A549 (cell line): Measurements from ENCODE around the gene EFCAB11. TPM values are rescaled to one million over a fixed set of nuclear protein-coding genes. Genes with fewer than 3 reads are reported as not detected.

Source experiments
- ATAC-seq, 2 experiments: fragments of 200-7000 bp in 1 of 2; fragments of >200 bp in 1 of 2; cut with Nextera tagmentation in 1 of 2; cut with Tn5 transposase in 1 of 2; 3 replicates each; pipeline versions ENCODE4 v1.8.0 to v1.9.1; 2018 to 2020; ENCODE audit warnings: mild to moderate bottlenecking in 1 of 2, moderate library complexity in 1 of 2
- CTCF ChIA-PET: fragments of 300-600 bp; sonication (Branson Sonifier 250); formaldehyde crosslinking; extraction: SDS; loops from one replicate; lab custom pipeline; 2021; ENCODE audit warnings: antibody characterized with exemption, inconsistent platforms; lab: Yijun Ruan, JAX
- POLR2A ChIA-PET: fragments of 350-600 bp; formaldehyde crosslinking; extraction: SDS; loops from one replicate; lab custom pipeline; 2021; ENCODE audit warnings: antibody characterized with exemption, inconsistent platforms; lab: Yijun Ruan, JAX
- DNase-seq, 2 experiments: peaks; one replicate each; pipeline versions ENCODE4 v3.0.0 to v3.0.0-alpha.2; 2011 to 2016; ENCODE audit warnings: low read depth in 1 of 2, low spot score in 1 of 2
- FAIRE-seq: peaks from 2 replicates; lab custom pipeline; 2011; peaks lifted over from hg19 to GRCh38; lab: Jason Lieb, UNC
- H3K27ac ChIP-seq, 2 experiments: fragments of >200 bp; sonication (Bioruptor Twin); formaldehyde crosslinking; 3 replicates each; pipeline ENCODE4 v1.5.1; 2016 to 2017
- H3K4me1 ChIP-seq: fragments of >200 bp; sonication (Bioruptor Twin); formaldehyde crosslinking; 3 replicates; pipeline ENCODE4 v1.6.1; 2016
- H3K4me2 ChIP-seq: fragments of >200 bp; sonication (Bioruptor Twin); formaldehyde crosslinking; 3 replicates; pipeline ENCODE4 v1.6.1; 2016
- H3K4me3 ChIP-seq: fragments of >200 bp; sonication (Bioruptor Twin); formaldehyde crosslinking; 3 replicates; pipeline ENCODE4 v1.5.1; 2016
- H3K9me3 ChIP-seq: fragments of >200 bp; sonication (Bioruptor Twin); formaldehyde crosslinking; 3 replicates; pipeline ENCODE4 v1.6.1; 2016
- ELK1 ChIP-seq: fragments of 150-350 bp; IDR thresholded peaks from 2 replicates; pipeline ENCODE4 v1.6.1; 2014; ENCODE audit warnings: low read depth, mild to moderate bottlenecking, low read length
- EP300 ChIP-seq, 2 experiments: fragments of >200 bp; sonication (Bioruptor Twin); formaldehyde crosslinking; IDR thresholded peaks; 2 replicates in 1 of 2; 3 replicates in 1 of 2; pipeline ENCODE4 v1.6.1; 2016 to 2017
- ESRRA ChIP-seq: fragments of 150-350 bp; IDR thresholded peaks from 2 replicates; pipeline ENCODE4 v1.6.1; 2014; ENCODE audit warnings: mild to moderate bottlenecking, low read length, borderline replicate concordance
- FOSB ChIP-seq: fragments of 250-450 bp; sonication (Bioruptor Pico); IDR thresholded peaks from 2 replicates; pipeline ENCODE4 v1.5.0; 2020; ENCODE audit warnings: mild to moderate bottlenecking, moderate library complexity
- GATA3 ChIP-seq: IDR thresholded peaks from 2 replicates; pipeline ENCODE4 v1.6.1; 2012; ENCODE audit warnings: borderline replicate concordance
- HEYL ChIP-seq: fragments of 250-450 bp; sonication (Bioruptor Pico); IDR thresholded peaks from 2 replicates; pipeline ENCODE4 v1.8.0; 2021; ENCODE audit warnings: mild to moderate bottlenecking, moderate library complexity
- HOXB13 ChIP-seq: fragments of 250-450 bp; sonication (Bioruptor Pico); IDR thresholded peaks from 2 replicates; pipeline ENCODE4 v1.5.0; 2020; ENCODE audit warnings: low read depth, mild to moderate bottlenecking, moderate library complexity
- JUN ChIP-seq, 2 experiments: fragments of >200 bp; sonication (Bioruptor Twin); formaldehyde crosslinking; IDR thresholded peaks; 2 replicates in 1 of 2; 3 replicates in 1 of 2; pipeline ENCODE4 v1.6.1; 2016 to 2017
- KDM5A ChIP-seq: fragments of 200-600 bp; sonication (generic); IDR thresholded peaks from 2 replicates; pipeline ENCODE4 v1.6.1; 2016; ENCODE audit warnings: antibody characterized with exemption, mild to moderate bottlenecking
- MYC ChIP-seq: IDR thresholded peaks from 2 replicates; pipeline ENCODE4 v1.6.1; 2012; ENCODE audit warnings: mild to moderate bottlenecking, inconsistent platforms, low read length, improper control_type of control experiment, borderline replicate concordance
- NFE2L2 ChIP-seq: fragments of 150-350 bp; conservative IDR thresholded peaks from 2 replicates; pipeline ENCODE4 v1.6.1; 2014; ENCODE audit warnings: low read length
- POLR2AphosphoS2 ChIP-seq: conservative IDR thresholded peaks from 2 replicates; pipeline ENCODE4 v1.6.1; 2012; ENCODE audit warnings: low read length, improper control_type of control experiment, inconsistent platforms
- RARB ChIP-seq: fragments of 250-450 bp; sonication (Bioruptor Pico); IDR thresholded peaks from 2 replicates; pipeline ENCODE4 v1.8.0; 2021; ENCODE audit warnings: mild to moderate bottlenecking, moderate library complexity
- RNF2 ChIP-seq: fragments of 200-600 bp; sonication (generic); IDR thresholded peaks from 2 replicates; pipeline ENCODE4 v1.6.1; 2016; ENCODE audit warnings: low read depth, mild to moderate bottlenecking, antibody characterized with exemption, moderate library complexity, borderline replicate concordance
- SMC3 ChIP-seq: fragments of >200 bp; sonication (Bioruptor Twin); formaldehyde crosslinking; IDR thresholded peaks from 3 replicates; pipeline ENCODE4 v1.6.1; 2018; ENCODE audit warnings: inconsistent platforms
- TFCP2L1 ChIP-seq: fragments of 250-450 bp; sonication (Bioruptor Pico); IDR thresholded peaks from 2 replicates; pipeline ENCODE4 v1.5.0; 2021; ENCODE audit warnings: mild to moderate bottlenecking
- ZC3H11A ChIP-seq: fragments of 450-650 bp; IDR thresholded peaks from 2 replicates; pipeline ENCODE4 v1.6.1; 2014; ENCODE audit warnings: antibody characterized with exemption, mild to moderate bottlenecking
- ZNF302 ChIP-seq: fragments of 250-450 bp; sonication (Bioruptor Pico); IDR thresholded peaks from 2 replicates; pipeline ENCODE4 v1.9.0; 2021; ENCODE audit warnings: inconsistent platforms, mild to moderate bottlenecking, moderate library complexity
- WGBS: methylation state at CpG from one replicate; pipeline ENCODE4 v1.1.6; 2017; ENCODE audit errors: missing lambda C conversion rate; 5-methylcytosine and 5-hydroxymethylcytosine counted together
- polyA plus RNA-seq, 4 experiments: library from polyadenylated mRNA; depleted of rRNA in 3 of 4; stranded (reverse); fragments of >200 nt; fragmentation: RNase III in 1 of 4; extraction: RNeasy Plus Mini Kit Qiagen cat#74134 plus additional on column Dnase treatment in 1 of 4; gene quantifications; 2 replicates in 3 of 4; 3 replicates in 1 of 4; pipeline ENCODE4 v1.2.3, GENCODE V29; 2011 to 2017
- TF ChIP-seq, protein P1 (sequence below): fragments of >200 bp; sonication (Bioruptor Twin); formaldehyde crosslinking; IDR thresholded peaks from 3 replicates; pipeline ENCODE4 v1.5.1; 2016
- TF ChIP-seq, protein P2 (sequence below): fragments of 250-450 bp; sonication (Bioruptor Pico); IDR thresholded peaks from 2 replicates; pipeline ENCODE4 v1.5.0; 2020; ENCODE audit warnings: low read depth, mild to moderate bottlenecking, moderate library complexity

EFCAB11 gene
- polyA plus RNA-seq, 2 of the 4 experiments (the other 2 are of a cell fraction) = 18.8 to 19.6 TPM

GRCh38 chr14:89869606-89870005 is 84.9 kb downstream of the EFCAB11 start:
- H3K4me2 ChIP-seq = no peak overlapping the region
- POLR2A ChIA-PET = no interaction called here
- no peak for FAIRE-seq
- TF ChIP-seq RARB (CRISPR knock-in tag) = no peak
- no peak for TF ChIP-seq MYC
- TF ChIP-seq POLR2AphosphoS2 = no peak
- TF ChIP-seq ESRRA = no peak
- no peak for TF ChIP-seq ELK1
- TF ChIP-seq FOSB = no peak
- no peak for TF ChIP-seq RNF2
- no peak for TF ChIP-seq ZNF302
- TF ChIP-seq, protein P1, sequence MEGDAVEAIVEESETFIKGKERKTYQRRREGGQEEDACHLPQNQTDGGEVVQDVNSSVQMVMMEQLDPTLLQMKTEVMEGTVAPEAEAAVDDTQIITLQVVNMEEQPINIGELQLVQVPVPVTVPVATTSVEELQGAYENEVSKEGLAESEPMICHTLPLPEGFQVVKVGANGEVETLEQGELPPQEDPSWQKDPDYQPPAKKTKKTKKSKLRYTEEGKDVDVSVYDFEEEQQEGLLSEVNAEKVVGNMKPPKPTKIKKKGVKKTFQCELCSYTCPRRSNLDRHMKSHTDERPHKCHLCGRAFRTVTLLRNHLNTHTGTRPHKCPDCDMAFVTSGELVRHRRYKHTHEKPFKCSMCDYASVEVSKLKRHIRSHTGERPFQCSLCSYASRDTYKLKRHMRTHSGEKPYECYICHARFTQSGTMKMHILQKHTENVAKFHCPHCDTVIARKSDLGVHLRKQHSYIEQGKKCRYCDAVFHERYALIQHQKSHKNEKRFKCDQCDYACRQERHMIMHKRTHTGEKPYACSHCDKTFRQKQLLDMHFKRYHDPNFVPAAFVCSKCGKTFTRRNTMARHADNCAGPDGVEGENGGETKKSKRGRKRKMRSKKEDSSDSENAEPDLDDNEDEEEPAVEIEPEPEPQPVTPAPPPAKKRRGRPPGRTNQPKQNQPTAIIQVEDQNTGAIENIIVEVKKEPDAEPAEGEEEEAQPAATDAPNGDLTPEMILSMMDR = no peak
- no peak for TF ChIP-seq GATA3
- no peak for TF ChIP-seq SMC3
- no peak for TF ChIP-seq HOXB13 (CRISPR knock-in tag)
- TF ChIP-seq, protein P2, sequence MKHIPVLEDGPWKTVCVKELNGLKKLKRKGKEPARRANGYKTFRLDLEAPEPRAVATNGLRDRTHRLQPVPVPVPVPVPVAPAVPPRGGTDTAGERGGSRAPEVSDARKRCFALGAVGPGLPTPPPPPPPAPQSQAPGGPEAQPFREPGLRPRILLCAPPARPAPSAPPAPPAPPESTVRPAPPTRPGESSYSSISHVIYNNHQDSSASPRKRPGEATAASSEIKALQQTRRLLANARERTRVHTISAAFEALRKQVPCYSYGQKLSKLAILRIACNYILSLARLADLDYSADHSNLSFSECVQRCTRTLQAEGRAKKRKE = no peak
- no peak for TF ChIP-seq EP300 (IDR thresholded peaks at IDR 0.05)
- no peak for TF ChIP-seq HEYL (CRISPR knock-in tag)
- TF ChIP-seq KDM5A = no peak
- TF ChIP-seq, all 56 proteins: peak for 0
- ATAC-seq (no peak), DNase-seq (no peak)
- H3K4me1 ChIP-seq = no peaks in the 10 kb centered on the region
- WGBS = 65% methylated on average over 2 of the region's 2 CpGs
- H3K4me3 ChIP-seq = no peak overlapping the region
- H3K27ac ChIP-seq = no peak overlapping the region
- peaks cover 11% of the 10 kb centered on the region for H3K9me3 ChIP-seq
- CTCF ChIA-PET = no interaction called here

DNA sequence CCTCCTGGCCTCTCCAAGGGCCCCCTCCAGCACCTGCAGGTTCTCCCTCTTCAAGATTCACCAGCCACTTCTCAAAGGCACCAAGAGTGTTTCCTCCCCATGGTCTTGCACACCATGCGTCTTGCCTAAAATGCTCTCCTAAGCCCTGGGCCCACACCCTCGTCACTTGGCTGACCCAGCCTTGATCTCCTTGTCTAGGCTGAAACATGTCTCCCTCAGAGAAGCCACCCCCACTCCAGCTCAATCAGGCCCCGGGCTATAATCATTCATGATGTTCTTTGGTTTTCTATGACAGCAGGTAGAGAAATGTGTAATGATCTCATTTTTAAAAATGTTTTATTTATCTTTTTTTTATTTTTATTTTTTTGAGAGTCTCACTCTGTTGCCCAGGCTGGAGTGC is 88.1 kb downstream of the EFCAB11 start:
- FAIRE-seq (no peak), DNase-seq (no peak), ATAC-seq (no peak)
- H3K4me1 ChIP-seq = no peaks in the 10 kb centered on the region
- ChIA-PET POLR2A (no interaction called here), CTCF (no interaction called here)
- no peak for TF ChIP-seq ZC3H11A
- TF ChIP-seq NFE2L2 = no peak
- no peak for TF ChIP-seq JUN (IDR thresholded peaks at IDR 0.05)
- TF ChIP-seq, protein P1 = no peak
- TF ChIP-seq TFCP2L1 (CRISPR knock-in tag) = no peak
- H3K27ac ChIP-seq = no peak overlapping the region
- no peak overlapping the region for H3K4me2 ChIP-seq
- H3K9me3 ChIP-seq = peaks cover 11% of the 10 kb centered on the region
- 60% methylated on average over 3 of the region's 3 CpGs for WGBS
- no peak overlapping the region for H3K4me3 ChIP-seq
